ENCODE measurements around the gene PMPCA. TPM values are rescaled to one million over a fixed set of nuclear protein-coding genes. Genes with fewer than 3 reads are reported as not detected.

Gene PMPCA
- total and polyA plus RNA-seq, 2 donors (not counting 3 experiments of a cell fraction or from before 2014, with no cell fraction given): 69.0 to 75.3 TPM

- TF ChIP-seq MYC (IDR thresholded peaks at IDR 0.05; ENCODE audit: low read depth, low read length): no peak
- TF ChIP-seq POLR2A (IDR thresholded peaks at IDR 0.05; ENCODE audit: low read depth, low read length): no peak
- TF ChIP-seq JUN (IDR thresholded peaks at IDR 0.05; ENCODE audit: borderline replicate concordance, insufficient read depth, insufficient read length, low read depth): no peak
- FAIRE-seq (no peak), DNase-seq (ENCODE audit: low read depth, low spot score) (no peak)
- Histone ChIP-seq H3K4me3 (replicated peaks in 1 of 3; ENCODE audit: insufficient read depth in 1 of 3, low read depth in 1 of 3, low read length in 3 of 3) (no peak overlapping the region), H3K4me1 (ENCODE audit: control insufficient read depth, extremely low read depth, insufficient read depth, low read length) (peaks cover 6% of the 10 kb centered on the region), H3K4me2 (ENCODE audit: insufficient read depth, low read length) (no peak overlapping the region), H3K9me1 (replicated peaks; ENCODE audit: control insufficient read depth, extremely low read depth, insufficient read depth, low read length) (no peaks in the 10 kb centered on the region), H2AFZ (ENCODE audit: low read depth, low read length) (no peak overlapping the region), H3K36me3 (ENCODE audit: control insufficient read depth in 2 of 2, extremely low read depth in 1 of 2, insufficient read depth in 2 of 2, low read length in 2 of 2) (peaks cover 22 to 58% of the 10 kb centered on the region in 2 experiments), H3K79me2 (ENCODE audit: control insufficient read depth, insufficient read depth, low read length) (peaks cover 19% of the 10 kb centered on the region), H3K9ac (replicated peaks; ENCODE audit: extremely low read depth, insufficient read depth, low read length) (no peak overlapping the region), H3K27me3 (ENCODE audit: control insufficient read depth in 2 of 2, insufficient read depth in 2 of 2, low read length in 2 of 2) (no peaks in the 10 kb centered on the region), H3K27ac (ENCODE audit: insufficient read depth, low read depth, low read length) (no peak overlapping the region), H4K20me1 (replicated peaks; ENCODE audit: control insufficient read depth, extremely low read depth, insufficient read depth, low read length) (no peaks in the 10 kb centered on the region), H3K9me3 (replicated peaks; ENCODE audit: control insufficient read depth, insufficient read depth, low read length) (no peaks in the 10 kb centered on the region)
- POLR2A ChIA-PET: no interaction called here
- dilution Hi-C loops (cut with MboI; ENCODE audit: extremely low pct_ligation_motif_present, low sequenced_read_pairs): no loop called here
- intact Hi-C loops (cut with micrococcal nuclease): no loop called here
- CTCF ChIA-PET: no interaction called here
- BruUV-seq (replicated peaks): no TSS peak
Observed at GRCh38 chr9:136416427-136416826, 6.0 kb downstream of the PMPCA start.

- POLR2A ChIA-PET: no interaction called here
- BruUV-seq (replicated peaks): no TSS peak
- Histone ChIP-seq H3K4me2 (ENCODE audit: insufficient read depth, low read length) (no peak overlapping the region), H3K27me3 (ENCODE audit: control insufficient read depth in 2 of 2, insufficient read depth in 2 of 2, low read length in 2 of 2) (no peaks in the 10 kb centered on the region), H3K36me3 (ENCODE audit: control insufficient read depth in 2 of 2, extremely low read depth in 1 of 2, insufficient read depth in 2 of 2, low read length in 2 of 2) (peaks cover 24 to 61% of the 10 kb centered on the region in 2 experiments), H3K4me3 (replicated peaks in 1 of 3; ENCODE audit: insufficient read depth in 1 of 3, low read depth in 1 of 3, low read length in 3 of 3) (no peak overlapping the region), H3K79me2 (ENCODE audit: control insufficient read depth, insufficient read depth, low read length) (peaks cover 14% of the 10 kb centered on the region), H2AFZ (ENCODE audit: low read depth, low read length) (no peak overlapping the region), H3K9ac (replicated peaks; ENCODE audit: extremely low read depth, insufficient read depth, low read length) (no peak overlapping the region), H4K20me1 (replicated peaks; ENCODE audit: control insufficient read depth, extremely low read depth, insufficient read depth, low read length) (no peaks in the 10 kb centered on the region), H3K9me3 (replicated peaks; ENCODE audit: control insufficient read depth, insufficient read depth, low read length) (no peaks in the 10 kb centered on the region), H3K9me1 (replicated peaks; ENCODE audit: control insufficient read depth, extremely low read depth, insufficient read depth, low read length) (no peaks in the 10 kb centered on the region), H3K4me1 (ENCODE audit: control insufficient read depth, extremely low read depth, insufficient read depth, low read length) (peaks cover 2% of the 10 kb centered on the region), H3K27ac (ENCODE audit: insufficient read depth, low read depth, low read length) (no peak overlapping the region)
- dilution Hi-C loops (cut with MboI; ENCODE audit: extremely low pct_ligation_motif_present, low sequenced_read_pairs) (no loop called here), intact Hi-C loops (cut with micrococcal nuclease) (no loop called here)
- CTCF ChIA-PET: no interaction called here
- no peak for FAIRE-seq
- no peak for DNase-seq (ENCODE audit: low read depth, low spot score)
- TF ChIP-seq JUN (IDR thresholded peaks at IDR 0.05; ENCODE audit: borderline replicate concordance, insufficient read depth, insufficient read length, low read depth) (no peak), GATA2 (IDR thresholded peaks at IDR 0.05; ENCODE audit: insufficient read depth, insufficient read length, low read depth, low read length) (no peak), POLR2AphosphoS5 (IDR thresholded peaks at IDR 0.05; ENCODE audit: insufficient read depth, low read depth, low read length) (no peak), MAX (IDR thresholded peaks at IDR 0.05; ENCODE audit: insufficient read depth, insufficient read length) (no peak), CTCF (IDR thresholded peaks at IDR 0.05; ENCODE audit: extremely low read depth in 1 of 2, insufficient read depth in 1 of 2, low read depth in 1 of 2, low read length in 2 of 2) (no peak), POLR2A (IDR thresholded peaks at IDR 0.05; ENCODE audit: low read depth, low read length) (no peak), FOS (IDR thresholded peaks at IDR 0.05; ENCODE audit: borderline replicate concordance, insufficient read depth, low read length) (no peak), MYC (IDR thresholded peaks at IDR 0.05; ENCODE audit: low read depth, low read length) (no peak), EZH2 (IDR thresholded peaks at IDR 0.05; ENCODE audit: borderline replicate concordance, low read depth, low read length, severe bottlenecking) (no peak)
Observed at GRCh38 chr9:136416914-136417313, 6.5 kb downstream of the PMPCA start.

Measured in endothelial cell of umbilical vein (primary cell).